ENCODE data around the gene ZNF804B. TPM values are rescaled to one million over a fixed set of nuclear protein-coding genes. Genes with fewer than 3 reads are reported as not detected.

The ZNF804B gene
- total RNA-seq, 1 experiment from 2014 or later, result not detected

DNA sequence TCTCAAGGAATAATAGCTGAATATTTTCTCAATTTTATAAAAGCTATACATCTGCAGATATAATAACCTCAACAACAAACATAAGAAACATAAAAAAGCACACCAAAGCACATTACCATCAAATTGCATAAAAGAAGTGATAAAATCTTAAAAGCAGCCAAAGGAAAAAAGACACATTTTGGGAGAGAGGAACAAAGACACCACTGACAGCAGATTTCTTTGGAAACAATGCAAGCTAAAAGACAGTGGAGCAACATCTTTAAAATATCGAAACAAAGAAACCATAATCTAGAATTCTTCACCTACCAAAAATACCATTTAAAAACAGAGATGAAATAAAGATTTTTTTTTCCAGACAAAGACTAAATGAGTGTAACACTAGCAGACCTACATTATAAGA, 91.7 kb downstream of the ZNF804B start:
- H3K79me1 ChIP-seq (ENCODE audit: insufficient read depth, low read depth, low read length, poor library complexity, severe bottlenecking), result no peaks in the 10 kb centered on the region
- H3K18ac ChIP-seq (ENCODE audit: insufficient read length, low read depth, low read length), result no peak overlapping the region

More for the DNA sequence above, 91.7 kb downstream of the ZNF804B start:
- no peaks in the 10 kb centered on the region for H3K27me3 ChIP-seq (ENCODE audit: insufficient read depth, low read length)
- no peak overlapping the region for H2AK5ac ChIP-seq (ENCODE audit: insufficient read length, low read length)
- Mint-ChIP-seq H3K9me3 (peaks cover 10 to 20% of the 10 kb centered on the region in 2 experiments), H3K27ac (no peak overlapping the region), H3K36me3 (ENCODE audit: insufficient read depth in 1 of 3, low read depth in 3 of 3) (peaks cover 4 to 21% (median 4%) of the 10 kb centered on the region in 3 experiments), H3K4me3 (no peak overlapping the region; a peak in 1 of 5 replicates), H3K27me3 (ENCODE audit: low read depth) (no peaks in the 10 kb centered on the region), H3K4me1 (no peaks in the 10 kb centered on the region)
- no peak overlapping the region for H3K27ac ChIP-seq (ENCODE audit: insufficient read length, low read depth, low read length)
- no peaks in the 10 kb centered on the region for H3K9me3 ChIP-seq (ENCODE audit: control insufficient read depth, low read depth, low read length)
- H3K4me1 ChIP-seq (ENCODE audit: insufficient read depth, low read length), result no peaks in the 10 kb centered on the region
- H3K4me2 ChIP-seq (ENCODE audit: insufficient read depth, insufficient read length, low read length), result no peak overlapping the region
- no peak overlapping the region for H2BK15ac ChIP-seq (ENCODE audit: low read depth, low read length)
- no peak overlapping the region for H3T11ph ChIP-seq (ENCODE audit: low read length)
- no peaks in the 10 kb centered on the region for H3K79me2 ChIP-seq (ENCODE audit: insufficient read depth, low read length)
- no peak overlapping the region for H3K9ac ChIP-seq (ENCODE audit: extremely low read depth, insufficient read length, low read length)
- WGBS (ENCODE audit: extremely low coverage, insufficient read length, low lambda C conversion rate), result no CpG with 5 or more reads among the region's 1 CpG
- H2BK120ac ChIP-seq (ENCODE audit: low read depth, low read length, poor library complexity, severe bottlenecking), result no peak overlapping the region
- H2AFZ ChIP-seq (ENCODE audit: low read length), result no peak overlapping the region
- H3K56ac ChIP-seq (ENCODE audit: insufficient read length, low read depth, low read length), result no peak overlapping the region
- no peak overlapping the region for H3K4ac ChIP-seq (ENCODE audit: low read depth, low read length)
- H3K14ac ChIP-seq (ENCODE audit: insufficient read depth, low read length), result no peak overlapping the region
- H2BK5ac ChIP-seq (ENCODE audit: insufficient read length, low read length), result no peak overlapping the region
- no peak for DNase-seq
- no peak overlapping the region for H4K5ac ChIP-seq (ENCODE audit: insufficient read length, low read depth, low read length)
- no peak overlapping the region for H2BK12ac ChIP-seq (ENCODE audit: insufficient read length, low read depth, low read length)
- TF ChIP-seq, protein P1, sequence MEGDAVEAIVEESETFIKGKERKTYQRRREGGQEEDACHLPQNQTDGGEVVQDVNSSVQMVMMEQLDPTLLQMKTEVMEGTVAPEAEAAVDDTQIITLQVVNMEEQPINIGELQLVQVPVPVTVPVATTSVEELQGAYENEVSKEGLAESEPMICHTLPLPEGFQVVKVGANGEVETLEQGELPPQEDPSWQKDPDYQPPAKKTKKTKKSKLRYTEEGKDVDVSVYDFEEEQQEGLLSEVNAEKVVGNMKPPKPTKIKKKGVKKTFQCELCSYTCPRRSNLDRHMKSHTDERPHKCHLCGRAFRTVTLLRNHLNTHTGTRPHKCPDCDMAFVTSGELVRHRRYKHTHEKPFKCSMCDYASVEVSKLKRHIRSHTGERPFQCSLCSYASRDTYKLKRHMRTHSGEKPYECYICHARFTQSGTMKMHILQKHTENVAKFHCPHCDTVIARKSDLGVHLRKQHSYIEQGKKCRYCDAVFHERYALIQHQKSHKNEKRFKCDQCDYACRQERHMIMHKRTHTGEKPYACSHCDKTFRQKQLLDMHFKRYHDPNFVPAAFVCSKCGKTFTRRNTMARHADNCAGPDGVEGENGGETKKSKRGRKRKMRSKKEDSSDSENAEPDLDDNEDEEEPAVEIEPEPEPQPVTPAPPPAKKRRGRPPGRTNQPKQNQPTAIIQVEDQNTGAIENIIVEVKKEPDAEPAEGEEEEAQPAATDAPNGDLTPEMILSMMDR (conservative IDR thresholded peaks at IDR 0.05), result no peak
- H4K91ac ChIP-seq (ENCODE audit: insufficient read length, low read depth, low read length), result no peak overlapping the region
- H4K8ac ChIP-seq (replicated peaks; ENCODE audit: insufficient read length, low read depth, low read length), result no peak overlapping the region
- no peaks in the 10 kb centered on the region for H4K20me1 ChIP-seq (ENCODE audit: control insufficient read depth, insufficient read depth, insufficient read length)
- no peak overlapping the region for H2BK20ac ChIP-seq (ENCODE audit: low read depth, low read length, poor library complexity, severe bottlenecking)
- no peaks in the 10 kb centered on the region for H3K23me2 ChIP-seq (ENCODE audit: insufficient read length, low read depth, low read length, poor library complexity, severe bottlenecking)
- no peak overlapping the region for H3K23ac ChIP-seq (ENCODE audit: insufficient read length, low read depth, low read length)

All from H9 (cell line).